Activated CD4-positive, alpha-beta T cell treated with anti-CD3 and anti-CD28 coated beads, Interleukin-2, Interleukin-6, amounts not matched to agents 100 ng/mL and 50 ng/mL, durations not matched to agents 16 hours and 8 hours (primary cell): ENCODE results near the gene CSNK1E.

Experiments
- DNase-seq: peaks from one replicate; pipeline ENCODE4 v3.0.0-alpha.2; 2020

The CSNK1E gene

DNA sequence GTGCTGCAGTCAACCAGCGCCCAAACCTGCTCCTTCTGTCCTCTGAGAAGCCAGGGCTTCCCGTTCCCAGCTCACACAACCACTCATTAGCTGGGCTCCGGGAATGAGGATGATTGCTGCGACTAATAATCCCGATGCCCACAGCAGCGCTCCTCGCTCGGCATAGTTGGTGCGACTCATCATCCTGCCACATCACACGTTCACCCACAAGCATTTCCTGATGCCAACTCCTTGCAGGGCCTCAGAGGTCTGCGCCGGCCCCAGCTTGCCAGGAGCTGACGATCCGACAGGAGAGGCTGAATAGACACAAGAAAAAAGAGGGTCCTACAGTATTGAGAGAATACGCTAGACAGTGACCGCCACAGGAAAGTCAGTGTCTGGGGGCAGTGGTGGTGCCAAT is 10.6 kb upstream of the CSNK1E start:
- no peak for DNase-seq

DNA sequence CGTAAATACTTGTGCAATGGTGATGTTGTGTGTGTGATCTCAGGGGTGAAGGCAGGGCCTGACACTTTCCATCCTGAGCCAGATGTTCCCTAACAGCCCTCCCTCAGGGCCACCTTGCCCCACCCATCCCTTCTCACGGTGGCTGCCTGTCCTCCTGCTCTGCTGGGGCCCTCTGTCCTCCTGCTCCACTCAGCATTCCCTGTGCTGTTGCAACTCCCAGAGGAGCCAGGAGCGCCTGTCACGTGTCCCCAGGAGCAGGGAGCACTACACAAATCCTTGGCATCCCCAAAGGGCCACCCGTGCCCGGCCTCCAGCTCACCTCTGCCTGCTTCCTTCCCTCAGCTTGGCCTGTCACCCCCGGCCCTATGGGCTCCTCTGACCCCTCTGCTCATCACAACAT is 10.2 kb upstream of the CSNK1E start:
- DNase-seq, result no peak

DNA sequence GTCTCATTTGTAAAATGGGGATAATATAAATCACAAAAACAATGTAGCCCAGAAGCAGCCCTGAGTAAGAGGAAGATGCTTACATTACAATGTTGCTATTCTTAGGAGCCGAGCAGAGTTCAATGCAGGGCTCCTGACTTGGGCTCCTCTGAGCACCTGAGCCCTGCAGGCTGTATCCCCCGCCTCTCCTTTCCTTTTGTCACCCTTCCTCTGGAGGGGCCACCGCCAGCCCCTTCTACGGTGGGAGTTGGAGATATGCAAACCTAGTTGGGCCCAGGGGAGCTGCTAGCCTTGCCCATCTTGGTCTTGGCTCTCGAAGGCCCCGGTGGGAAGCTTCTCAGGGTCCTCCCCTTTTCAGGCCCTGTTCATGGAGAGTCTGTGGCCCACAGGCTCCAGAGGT is 8.4 kb upstream of the CSNK1E start:
- DNase-seq, result no peak

DNA sequence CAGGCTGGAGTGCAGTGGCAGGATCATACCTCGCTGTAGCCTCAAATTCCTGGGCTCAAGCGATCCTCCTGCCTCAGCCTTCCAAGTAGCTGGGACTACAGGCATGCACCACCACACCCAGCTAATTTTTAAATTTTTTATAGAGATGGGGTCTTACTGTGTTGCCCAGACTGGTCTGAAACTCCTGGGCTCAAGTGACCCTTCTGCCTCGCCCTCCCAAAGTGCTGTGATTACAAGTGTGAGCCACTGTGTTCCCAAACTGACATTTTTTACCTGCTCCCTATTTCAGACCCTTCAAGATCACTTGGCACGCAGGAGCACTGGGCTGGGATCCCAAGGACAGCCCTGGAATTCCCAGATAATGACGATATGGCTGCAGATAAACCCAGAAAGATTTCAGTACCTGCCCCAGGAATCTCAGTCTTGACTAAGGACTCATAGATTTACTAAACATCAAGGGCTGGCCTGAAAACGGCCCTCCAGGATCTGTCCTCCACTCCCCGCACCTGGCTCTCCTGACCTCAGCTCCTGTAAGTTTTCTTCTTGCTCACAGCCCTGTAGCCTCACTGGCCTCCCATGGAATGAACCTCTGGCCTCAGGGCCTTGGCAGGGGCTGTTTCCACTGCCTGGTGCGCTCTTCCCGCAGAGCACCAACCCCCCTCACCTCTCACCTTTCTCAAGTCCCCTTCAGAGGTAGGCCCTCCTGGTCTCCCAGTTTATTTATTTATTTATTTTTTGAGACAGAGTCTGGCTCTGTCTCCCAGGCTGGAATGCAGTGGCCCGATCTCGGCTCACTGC is 3.6 kb upstream of the CSNK1E start:
- no peak for DNase-seq

DNA sequence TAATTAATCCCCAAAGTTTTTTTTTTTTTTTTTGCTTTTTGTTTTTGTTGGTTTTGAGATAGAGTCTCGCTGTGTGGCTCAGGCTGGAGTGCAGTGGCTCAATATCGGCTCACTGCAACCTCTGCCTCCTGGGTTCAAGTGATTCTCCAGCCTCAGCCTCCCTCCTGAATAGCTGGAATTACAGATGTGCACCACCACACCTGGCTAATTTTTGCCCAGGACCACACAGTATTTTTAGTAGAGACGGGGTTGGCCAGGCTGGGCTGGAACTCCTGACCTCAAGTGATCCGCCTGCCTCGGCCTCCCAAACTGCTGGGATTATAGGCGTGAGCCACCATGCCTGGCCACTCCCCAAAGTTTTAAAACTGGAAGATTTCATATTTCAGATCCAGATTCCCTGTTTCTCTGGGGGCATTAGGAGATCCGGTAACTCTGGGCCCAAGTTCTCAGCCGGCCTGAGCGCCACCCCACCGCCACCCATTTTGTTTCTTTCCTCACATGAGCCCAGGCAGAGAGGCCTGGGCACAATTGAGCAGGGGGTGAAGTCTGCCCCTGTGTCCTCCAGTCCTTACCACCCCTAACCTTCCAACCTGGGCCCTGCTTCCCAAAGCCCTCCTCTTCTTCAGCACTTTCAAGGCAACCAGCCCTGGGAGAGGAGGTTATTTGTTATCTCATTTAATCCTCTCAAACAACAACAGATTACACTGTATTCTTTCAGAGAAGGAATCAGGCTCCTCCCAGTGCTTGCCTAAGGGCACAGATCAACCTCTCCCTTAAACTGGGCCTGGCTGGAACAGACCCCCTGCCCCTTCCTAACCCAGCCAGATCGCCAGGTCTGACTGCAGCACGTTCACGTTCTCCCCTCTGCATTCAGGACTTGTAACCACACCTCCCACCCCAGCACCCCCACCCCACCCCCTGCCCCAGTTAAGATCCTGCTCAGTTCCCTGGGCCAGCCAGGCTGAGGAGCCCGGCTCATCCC is 1.9 kb upstream of the CSNK1E start:
- DNase-seq, result no peak

DNA sequence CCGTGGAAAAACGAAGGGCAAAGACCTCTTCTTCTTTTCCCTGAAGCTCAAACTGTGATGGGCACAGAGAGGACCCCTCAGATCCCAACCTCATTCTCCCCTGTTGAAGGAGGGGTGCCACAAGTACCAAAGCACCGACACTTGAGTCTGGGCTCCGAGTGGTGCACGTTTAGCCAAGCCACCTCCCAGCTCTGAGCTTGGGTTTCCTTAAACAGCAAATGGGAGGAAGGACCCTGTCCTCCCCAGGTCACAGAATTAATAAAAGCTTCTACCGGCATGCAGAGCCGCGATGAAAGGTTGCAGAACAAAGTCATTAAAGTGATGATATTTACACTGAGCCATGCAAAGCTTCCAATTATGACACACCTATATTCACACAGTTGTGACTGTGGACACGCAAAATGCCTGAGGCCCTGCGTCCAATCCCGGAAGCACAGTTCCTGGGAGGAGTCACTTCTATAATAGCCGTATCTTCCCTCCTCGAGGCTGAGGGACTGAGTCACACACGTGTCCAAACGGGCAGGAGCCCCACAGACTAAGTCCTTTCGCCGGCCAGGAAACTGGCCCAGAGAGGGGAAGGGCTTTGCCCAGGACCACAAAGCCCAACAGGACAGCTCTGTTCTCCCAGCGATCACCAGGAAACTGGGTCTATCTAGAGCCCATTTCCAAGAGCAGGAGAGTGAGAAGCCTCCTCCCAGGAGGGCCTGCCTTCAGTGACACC is 922 bp upstream of the CSNK1E start:
- no peak for DNase-seq

DNA sequence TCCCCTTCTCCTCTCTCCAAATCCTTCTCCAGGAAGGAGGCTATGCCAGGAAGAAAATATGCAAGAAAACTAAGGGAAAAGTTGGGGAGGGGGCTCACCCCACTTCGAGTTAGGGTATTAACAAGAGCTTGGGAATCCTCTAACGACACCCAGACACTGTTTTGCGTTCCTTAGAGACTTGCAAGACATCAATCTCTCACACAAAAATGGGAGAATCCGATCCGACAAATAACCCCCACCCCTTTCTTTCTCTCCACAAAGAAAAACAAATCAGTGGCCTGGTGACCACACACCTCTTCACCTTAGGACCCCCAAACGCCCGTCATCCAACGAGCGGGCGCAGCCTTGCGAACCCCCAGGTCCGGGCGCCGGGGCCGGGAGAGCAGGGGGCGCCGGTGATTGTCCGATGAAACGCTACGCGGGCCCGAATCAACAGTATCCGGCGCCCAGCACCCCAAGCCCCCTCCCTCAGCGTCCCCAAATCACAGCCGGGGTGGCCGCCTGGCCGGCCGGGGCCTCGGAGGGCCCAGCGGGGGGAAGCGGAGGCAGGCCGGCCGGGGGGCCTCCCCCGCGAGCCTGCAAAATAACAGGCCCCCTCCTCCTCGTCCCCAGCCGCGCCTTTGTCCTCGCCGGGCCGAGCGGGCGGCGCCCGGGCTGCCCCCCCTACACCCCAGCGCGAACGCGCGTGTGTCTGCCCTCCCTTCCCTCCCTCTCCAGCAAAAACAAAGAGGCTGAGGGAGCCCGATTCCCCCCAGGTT is 690 bp downstream of the CSNK1E start:
- peak; percentile 43 for DNase-seq

DNA sequence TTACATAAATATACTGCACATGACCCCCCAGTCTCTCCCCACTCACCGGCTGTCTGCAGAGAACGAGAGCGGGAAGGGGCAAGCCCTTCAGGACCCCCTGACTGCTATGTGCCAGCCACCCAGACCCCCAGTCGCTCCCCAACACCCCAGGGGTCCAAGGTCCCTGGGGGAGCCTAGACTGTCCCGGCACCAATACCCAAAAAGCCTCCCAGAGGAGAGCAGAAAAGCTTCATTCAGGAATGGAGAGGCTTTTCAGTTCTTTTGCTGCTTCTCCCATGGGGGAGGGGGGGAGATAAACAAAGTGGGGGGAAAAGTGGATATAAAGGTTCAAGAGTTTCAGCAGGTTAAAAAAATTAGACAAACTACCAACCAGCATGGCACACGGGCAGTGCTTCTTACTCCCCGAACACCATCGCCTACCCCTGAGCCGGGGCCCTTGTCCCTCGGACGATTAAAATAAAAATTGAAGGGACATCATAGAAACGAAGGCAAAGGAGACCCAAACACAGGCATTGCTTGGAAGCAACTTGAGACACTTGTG is 1.3 kb downstream of the CSNK1E start:
- no peak for DNase-seq

DNA sequence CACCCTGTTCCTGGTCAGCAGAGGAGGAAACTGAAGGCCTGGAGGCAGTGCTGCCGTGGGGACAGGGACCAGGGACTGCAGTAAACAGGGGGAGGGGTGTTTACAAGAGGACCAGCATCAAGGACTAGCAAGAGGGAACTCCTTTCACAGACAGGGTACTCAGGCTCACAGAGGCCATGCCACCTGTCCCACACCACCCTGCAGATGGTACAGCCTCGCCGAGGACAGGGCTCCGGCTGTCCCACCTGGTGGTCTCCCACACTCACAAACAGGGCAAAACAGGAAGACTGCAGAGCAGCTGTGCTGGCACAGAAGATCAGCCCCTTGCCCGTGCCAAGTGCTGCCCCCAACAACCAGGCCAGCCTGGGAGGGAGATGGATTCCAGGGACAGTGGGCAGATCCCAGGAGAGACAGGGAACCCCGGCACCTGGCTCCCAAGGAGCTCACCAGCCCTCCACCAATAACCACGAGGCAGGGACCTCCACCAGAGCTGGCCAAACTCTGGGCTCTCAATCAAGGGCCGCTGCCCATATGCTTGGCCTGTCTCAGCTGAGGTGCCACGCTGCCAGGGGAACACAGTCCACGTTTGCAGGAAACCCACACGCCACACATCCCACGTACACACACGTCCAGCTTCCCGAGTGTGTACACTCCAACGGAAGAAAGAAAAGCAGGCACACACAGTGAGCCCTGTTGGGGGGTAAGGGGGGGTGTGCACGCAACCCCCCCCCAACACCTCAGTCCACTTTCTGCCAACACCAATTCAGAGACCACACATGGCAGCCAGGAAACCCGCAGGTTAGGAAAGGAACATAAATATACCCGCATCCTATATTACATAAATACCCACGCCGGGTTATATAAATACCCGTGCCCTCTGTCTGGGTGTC is 2.1 kb downstream of the CSNK1E start:
- no peak for DNase-seq

DNA sequence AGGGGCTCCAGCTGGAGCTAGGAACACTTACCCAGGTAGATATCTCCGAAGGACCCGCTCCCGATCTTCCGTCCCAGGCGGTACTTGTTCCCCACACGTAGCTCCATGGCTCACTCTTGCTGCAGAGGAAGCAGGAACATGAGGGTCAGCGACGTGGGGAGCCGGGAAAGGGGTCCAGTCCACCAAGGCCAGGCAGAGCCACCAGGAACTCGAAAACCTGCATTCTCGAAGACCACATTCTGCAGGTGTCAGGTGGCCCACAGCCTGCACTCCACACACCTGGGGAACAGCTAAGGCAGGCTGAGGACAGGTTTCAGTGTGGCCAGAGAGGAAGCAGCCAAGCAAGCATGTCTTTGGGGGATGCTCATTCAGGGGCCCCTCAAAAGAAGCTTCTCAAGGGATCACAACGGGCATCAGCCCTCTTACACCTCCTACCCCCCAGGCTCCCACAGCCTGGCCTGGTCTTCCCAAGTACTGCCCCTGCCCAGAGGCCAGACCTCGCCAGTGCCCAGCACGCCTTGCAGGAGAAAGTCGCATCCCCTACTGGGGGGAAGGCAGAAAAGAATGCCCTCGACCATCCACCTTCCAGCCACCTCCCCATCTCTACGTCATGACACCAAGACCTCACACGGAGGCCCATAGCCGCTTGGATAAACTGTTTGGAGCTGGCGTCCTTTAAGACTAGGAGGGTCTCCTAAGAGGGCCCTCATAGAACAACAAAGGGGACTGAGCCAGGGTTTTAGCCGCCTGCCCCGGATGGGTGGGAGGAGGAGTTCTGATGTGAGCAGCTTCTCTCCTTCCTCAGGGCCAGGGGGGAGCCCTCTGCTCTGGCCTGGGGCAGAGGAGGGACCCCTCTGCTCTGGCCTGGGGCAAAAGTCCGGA is 2.9 kb downstream of the CSNK1E start:
- DNase-seq, result no peak

DNA sequence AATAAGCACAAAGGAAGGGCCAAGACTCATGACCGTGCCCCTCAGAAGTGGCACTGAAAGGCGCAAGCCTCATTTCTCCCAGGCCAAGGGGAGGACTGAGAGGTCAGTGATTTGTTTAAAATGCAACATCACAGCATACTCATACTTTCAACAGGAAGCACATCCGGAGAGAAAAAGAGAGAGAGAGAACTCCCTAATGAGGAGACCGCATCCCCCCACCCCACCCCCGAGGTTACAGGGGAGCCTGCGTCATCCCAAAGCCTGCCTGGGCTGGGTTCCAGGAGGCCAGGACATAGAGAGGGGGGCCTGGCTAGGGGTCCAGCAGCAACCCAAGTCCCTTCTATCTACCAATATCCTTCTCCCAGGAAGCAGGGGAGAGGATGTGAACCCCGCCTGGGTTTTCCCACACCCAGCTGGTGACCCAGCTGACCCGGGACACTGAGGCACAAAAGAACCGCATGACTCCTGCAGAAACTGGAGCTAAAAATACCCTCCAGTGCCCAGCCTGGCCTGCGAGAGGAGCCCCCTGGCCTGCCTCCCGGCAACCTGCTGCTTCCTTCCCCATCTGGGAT is 3.8 kb downstream of the CSNK1E start:
- peak; percentile 43 for DNase-seq

DNA sequence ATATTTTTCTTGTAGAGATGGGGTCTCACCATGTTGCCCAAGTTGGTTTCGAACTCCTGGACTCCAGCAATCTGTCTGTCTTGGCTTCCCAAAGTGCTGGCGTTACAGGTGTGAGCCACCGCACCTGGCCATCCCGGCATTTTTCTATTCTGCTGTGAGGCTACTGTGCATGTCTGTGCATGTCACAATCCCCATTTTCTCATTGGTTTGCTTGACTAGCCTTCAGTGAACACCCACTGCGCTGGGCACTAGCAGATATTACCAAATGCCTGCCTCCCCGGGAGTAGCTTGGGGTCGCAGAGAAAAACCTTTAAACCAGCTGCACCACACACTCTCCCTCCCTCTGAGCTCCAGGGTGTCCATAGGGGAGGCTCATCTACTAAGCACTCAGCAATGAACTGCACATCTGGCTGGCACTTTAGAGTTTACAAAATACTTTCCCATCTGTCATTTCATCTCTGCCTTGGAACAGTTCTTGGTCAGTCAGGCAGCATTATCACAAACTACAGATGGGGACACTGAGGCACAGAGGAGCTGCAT is 4.9 kb downstream of the CSNK1E start:
- no peak for DNase-seq

DNA sequence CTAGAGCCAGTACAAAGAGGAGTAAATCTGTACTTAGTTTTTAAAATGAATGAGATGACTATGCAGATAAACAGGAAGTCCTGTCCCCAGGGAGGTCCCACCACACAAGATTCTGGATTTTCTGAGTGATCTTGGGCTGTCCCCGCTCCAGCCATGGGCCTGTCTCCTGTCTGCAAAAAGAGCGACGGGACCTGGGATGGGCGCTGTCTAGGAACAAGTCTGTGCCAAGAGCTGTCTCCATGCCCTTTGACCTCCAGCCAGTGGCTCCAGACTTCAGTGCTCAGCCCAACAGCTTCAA is 6.0 kb downstream of the CSNK1E start:
- DNase-seq, result no peak

DNA sequence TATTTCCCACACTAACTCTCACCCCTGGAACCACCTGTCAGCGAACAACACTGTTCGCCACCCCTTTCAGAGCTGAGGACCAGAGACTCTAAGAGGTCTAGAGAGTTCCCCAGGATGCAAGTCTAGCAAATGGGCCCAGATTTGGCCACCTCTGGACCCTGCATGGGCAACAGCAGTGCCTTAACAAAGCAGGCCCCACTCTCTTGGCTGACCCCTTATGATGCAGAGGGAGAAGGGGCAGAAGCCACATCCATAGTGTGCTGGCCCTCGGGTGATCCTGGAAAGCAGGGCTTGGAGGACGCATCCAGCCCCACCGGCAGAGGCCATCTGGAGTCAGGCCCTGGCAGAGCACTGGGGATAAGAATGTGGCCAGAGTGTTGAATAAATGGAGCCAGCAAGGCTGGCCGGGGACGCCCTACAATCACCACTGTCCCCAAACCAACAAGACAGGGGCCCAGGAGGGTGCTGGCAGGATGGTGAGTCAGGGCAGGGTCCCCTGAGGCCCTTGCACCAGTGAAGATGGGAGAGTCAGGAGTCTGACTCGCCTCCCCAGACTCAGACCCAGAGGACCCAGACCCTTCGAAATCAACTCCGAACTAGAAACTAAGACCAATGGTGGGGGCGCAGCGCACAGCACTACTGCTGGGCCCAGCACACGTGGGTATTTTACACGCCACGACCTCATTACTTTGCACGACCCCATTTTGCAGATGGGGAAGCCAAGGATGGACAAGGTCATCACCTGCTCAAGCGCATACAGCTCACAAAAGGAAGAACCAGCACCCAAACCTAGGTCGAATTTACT is 6.5 kb downstream of the CSNK1E start:
- DNase-seq, result no peak

DNA sequence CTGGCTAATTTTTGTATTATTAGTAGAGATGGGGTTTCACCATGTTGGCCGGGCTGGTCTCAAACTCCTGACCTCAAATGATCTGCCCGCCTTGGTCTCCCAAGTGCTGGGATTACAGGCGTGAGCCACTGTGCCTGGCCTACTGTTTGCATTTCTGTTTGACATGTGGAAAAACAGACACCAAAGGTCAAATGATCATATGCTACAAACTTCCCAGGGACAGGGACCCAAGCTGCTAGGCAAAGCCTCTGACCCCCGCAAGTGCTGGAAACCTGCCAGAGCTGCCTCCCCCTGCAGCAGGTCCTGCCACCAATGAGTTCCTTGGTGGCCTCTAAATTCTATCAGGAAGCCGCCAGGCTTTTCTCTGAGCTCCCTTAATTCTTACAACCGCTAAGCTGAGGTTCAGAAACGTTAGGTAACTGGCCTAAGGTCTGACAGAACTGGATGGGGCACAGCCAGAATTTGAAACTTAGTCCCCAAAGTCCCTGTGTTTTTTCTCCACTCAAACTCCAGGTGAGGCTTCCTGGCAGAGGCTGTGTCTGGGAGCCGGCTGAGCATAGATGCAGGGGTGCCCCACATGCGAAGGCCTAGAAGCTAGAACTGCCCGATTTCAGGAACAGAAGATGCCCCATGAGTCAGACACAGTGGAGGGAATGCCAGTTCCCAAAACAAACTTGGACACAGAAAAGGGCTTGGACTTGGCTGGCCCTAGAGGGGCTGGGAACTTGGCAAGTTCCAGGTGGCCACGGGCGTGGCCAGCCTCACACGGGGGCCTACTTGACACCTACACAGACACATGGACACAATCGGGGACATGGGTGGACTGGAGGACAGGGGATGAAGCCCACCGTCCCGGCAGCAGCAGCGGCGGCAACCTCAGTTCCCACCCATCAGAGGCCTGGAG is 7.4 kb downstream of the CSNK1E start:
- DNase-seq, result no peak

DNA sequence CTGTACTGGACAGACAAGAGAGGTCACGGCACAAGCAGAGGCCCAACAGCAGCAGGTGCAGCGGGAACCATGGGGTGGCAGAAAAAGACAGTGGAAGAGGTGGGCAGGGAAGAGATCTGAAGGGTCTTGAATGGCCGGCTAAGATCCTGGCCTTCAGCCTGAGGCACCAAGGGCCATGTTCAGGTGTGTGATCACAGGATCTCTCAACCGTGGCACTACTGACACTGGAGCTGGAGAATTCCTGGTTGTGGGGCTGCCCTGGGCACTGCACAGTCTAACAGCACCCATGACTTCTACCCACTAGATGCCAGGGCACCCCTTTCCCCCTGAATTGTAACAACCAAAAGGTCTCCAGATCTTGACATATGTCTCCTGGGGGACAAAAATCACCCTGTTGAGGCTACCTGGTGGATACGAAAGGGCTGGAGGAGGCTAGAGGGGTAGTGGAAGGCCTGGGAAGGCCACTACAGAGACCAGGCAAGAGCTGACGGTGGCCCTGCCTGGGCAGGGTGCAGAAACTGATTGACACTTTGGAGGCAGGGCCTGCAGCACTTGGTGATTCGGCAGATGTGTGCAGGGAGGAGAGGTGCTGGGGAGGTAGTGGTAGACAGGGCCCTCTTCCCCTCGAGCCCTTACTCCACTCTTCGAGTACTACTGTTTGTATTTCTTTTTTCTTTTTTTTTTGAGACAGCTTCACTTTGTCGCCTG is 8.3 kb downstream of the CSNK1E start:
- DNase-seq, result no peak
